Renal cortex interstitium (tissue), 11 donors: ENCODE data around the gene PDE11A. TPM values are rescaled to one million over a fixed set of nuclear protein-coding genes. Genes with fewer than 3 reads are reported as not detected.

ENCODE experiments used
- DNase-seq, 11 donors: peaks; one replicate each; pipeline ENCODE4 v3.0.0-alpha.2; 2013; ENCODE audit warnings: low read depth in 9 of 11, low spot score in 4 of 11; ENCODE audit errors: extremely low read depth in 1 of 11
- polyA plus RNA-seq, 3 donors: library from polyadenylated mRNA; unstranded; fragments of 120-200 nt; gene quantifications; one replicate each; pipeline ENCODE4 v1.2.1, GENCODE V29; 2013; ENCODE audit not compliant: insufficient read length in 3 of 3

Gene PDE11A
- polyA plus RNA-seq, 3 donors, result 6.0 to 8.2 (median 6.7) TPM

GRCh38 chr2:177641331-177641730 is 431.2 kb downstream of the PDE11A start:
- DNase-seq, result no peak

DNA sequence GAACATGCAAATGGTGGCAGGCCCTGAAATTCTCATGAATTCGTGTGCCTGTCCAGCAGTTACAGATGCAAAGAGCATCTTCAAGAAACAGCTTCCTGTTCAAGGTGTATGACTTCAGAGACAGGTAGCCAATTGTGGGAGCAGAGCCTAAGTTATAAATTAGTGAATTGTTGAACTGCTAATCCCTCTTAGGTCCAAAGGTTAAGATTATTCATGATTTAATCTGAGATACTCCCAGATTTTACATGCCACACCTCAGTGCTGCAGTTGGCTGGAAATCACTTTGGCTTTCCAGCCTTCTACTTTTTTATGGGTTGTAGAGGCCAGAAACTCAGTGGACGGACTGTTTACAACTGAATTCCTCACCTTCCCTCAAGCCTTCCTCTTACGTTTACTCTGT is 432.2 kb downstream of the PDE11A start:
- no peak for DNase-seq

- no peak for DNase-seq
Measured at GRCh38 chr2:177639262-177639914, 433.2 kb downstream of the PDE11A start.

- no peak for DNase-seq
Measured at GRCh38 chr2:177638507-177638906, 434.1 kb downstream of the PDE11A start.

DNA sequence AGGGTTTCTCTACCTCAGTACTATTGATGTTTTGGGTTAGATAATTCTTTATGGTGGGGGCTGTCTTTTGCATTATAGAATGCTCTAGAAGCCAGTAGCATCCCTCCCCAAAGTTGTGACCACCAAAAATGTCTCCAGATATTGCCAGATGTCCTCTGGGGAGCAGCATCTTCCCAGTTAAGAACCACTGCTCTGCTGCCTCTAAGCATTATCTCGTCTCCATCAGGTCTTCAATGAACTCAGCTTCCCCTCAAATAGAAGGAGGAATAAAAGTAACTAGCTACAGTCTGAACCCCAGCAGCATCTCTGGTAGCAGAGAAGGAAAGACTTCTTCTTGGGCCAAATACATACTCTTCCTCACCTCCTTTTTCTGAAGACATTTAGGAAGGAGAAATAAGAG is 435.9 kb downstream of the PDE11A start:
- no peak for DNase-seq

GRCh38 chr2:177635696-177636095 is 436.9 kb downstream of the PDE11A start:
- DNase-seq, result no peak

GRCh38 chr2:177633910-177634294 is 438.7 kb downstream of the PDE11A start:
- no peak for DNase-seq

- no peak for DNase-seq
Measured at GRCh38 chr2:177633111-177633510, 439.5 kb downstream of the PDE11A start.

GRCh38 chr2:177631680-177632079 is 440.9 kb downstream of the PDE11A start:
- no peak for DNase-seq

DNA sequence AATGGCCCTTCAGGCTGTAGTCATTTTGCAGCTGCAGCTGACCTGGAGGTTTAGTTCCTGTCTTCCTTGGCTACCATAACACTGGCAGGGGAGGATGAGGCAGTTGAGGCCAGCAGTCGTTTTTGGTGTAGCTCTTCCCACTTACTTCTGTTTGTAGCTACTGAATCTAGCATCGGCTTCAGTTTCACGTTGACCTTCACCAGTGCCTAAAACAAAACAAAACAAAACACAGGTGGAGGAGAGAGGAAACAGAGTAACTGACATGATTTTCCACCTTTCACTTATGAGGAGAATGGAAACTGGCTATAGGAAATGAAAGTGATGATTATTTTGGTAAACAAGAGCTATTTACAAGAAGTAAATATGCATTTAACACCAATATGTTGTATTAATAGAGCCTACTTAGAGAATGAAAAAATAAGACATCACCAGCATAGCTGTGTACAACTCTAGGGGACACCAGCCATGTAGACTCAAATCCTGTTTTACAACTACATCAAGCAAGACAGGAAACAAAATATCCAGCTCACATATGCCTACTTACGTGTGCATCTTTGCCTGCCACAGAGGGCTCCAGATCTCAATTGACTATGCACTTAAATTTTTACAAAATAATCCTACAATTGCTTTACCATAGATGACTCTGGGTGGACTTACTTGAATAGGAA is 443.1 kb downstream of the PDE11A start:
- DNase-seq, result no peak

GRCh38 chr2:177628831-177629230 is 443.7 kb downstream of the PDE11A start:
- no peak for DNase-seq

DNA sequence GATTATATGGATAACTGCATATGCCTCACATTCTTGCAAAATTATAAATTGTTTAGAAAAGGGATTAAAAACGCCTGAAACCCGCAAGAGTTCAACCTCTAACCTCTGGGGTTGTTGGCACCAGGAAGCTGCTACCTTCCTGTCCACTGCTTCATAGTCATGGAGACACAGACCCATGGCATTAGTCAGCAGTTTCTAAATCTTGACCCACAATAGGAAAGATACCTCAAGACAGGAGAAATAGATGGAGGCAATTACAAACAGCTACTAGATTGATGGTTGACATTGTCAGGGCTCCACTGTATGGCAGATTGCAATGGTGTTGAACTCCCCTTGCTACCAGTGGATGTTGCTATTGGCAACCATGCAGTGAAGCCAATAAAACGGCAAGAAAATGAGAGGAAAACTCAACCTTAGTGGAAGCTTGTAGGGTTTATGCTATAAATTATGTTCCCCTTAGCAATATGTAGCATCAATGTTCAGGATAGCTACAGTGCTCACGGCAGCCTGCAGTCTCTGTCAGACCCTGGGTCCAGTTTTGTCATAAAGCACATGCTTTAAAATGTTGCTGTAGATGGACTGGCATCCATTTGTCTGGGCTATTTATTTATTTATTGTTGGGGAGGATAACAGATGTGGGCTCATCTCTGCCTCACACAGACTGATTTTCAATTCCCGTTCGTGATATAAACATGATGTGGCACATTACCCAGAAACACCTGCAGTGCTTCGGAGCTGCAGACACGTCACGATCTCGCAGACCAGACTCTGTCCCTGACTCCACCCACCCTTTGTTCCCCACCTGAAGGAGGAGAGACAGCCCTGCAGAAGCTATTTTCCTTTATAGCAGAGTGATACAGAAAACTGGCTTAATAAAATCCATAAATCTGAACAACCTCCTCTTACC is 446.6 kb downstream of the PDE11A start:
- DNase-seq, result no peak

DNA sequence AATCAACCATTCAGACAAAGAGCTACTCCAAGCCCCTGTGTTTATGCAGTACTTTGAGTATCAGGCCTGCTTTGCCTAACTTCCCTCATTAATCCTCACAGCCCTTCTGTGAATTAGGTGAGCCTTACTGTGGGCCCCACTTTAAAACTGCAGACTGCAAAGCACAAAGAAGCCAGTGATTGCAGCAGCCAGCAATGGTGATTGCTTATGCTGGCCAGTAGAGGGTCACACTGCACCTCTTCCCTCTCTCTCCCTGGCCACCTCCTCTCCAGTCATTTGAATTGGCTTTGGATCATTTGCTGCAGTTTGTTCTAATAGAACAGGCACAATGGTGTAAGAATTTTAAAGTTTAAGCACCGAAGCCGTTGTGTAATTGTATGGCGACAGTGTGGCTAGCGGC is 450.1 kb downstream of the PDE11A start:
- DNase-seq, result peak in 1 of 11 donors; percentile 44

- DNase-seq, result no peak
Measured at GRCh38 chr2:177619986-177620385, 452.6 kb downstream of the PDE11A start.

GRCh38 chr2:177619461-177619860 is 453.1 kb downstream of the PDE11A start:
- DNase-seq, result no peak

- DNase-seq, result peak; percentile 82 to 94 (median 90)
Measured at GRCh38 chr2:177618255-177619253, 454.0 kb downstream of the PDE11A start.

GRCh38 chr2:177617849-177618248 is 454.7 kb downstream of the PDE11A start:
- DNase-seq, result no peak

DNA sequence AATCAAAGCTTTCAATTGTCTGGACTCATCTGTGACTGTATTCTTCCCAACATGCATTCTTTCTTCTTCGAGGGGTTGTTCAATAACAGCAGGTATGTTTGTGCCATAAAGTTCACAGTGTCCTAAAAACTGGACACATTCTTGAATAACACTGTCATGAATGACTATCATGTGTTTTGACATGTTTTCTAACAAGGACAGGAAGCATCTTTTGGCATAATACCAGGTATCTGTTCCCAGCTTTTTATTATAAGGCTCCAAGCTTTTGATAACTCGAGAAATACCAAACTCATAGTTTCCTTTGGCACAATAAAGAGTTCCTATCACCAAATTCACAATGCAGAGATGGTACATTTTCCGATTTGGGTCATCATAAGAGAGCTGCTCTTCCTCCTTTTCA is 455.8 kb downstream of the PDE11A start:
- no peak for DNase-seq

DNA sequence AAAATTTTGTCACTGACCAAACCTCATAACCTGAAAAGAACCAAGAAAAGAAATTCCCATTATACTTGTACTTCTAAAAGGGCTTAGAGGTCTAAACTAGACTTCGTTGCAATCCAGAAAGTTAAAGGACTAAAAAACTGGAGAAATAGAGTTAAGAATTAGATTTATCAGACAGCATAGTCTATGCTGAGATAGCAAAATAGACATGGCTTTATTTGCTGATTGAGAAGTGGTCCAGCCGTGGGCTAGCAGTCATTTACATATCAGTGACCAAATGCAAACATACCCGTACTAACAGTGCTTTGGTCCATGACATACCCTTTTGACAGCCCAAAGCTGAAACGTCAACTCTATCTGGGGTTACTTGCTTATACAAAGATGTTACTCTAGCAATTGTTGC is 456.5 kb downstream of the PDE11A start:
- DNase-seq, result no peak
